Esophagus squamous epithelium (tissue), 5 donors: Measurements from ENCODE around the gene MTCH1. TPM values are rescaled to one million over a fixed set of nuclear protein-coding genes. Genes with fewer than 3 reads are reported as not detected.

Source experiments
- DNase-seq: peaks from one replicate; lab custom pipeline; 2025; lab: John Stamatoyannopoulos, UW
- H3K27ac ChIP-seq, 4 donors: fragments of 200-600 bp; sonication (generic); one replicate each; pipeline ENCODE4 v1.5.1; 2016 to 2019; ENCODE audit warnings: mild to moderate bottlenecking in 1 of 4
- H3K27me3 ChIP-seq, 4 donors: fragments of 200-600 bp; sonication (generic); 1 replicate in 3 of 4; 2 replicates in 1 of 4; pipeline versions ENCODE4 v1.5.1 to v1.6.0; 2017 to 2021; ENCODE audit warnings: antibody characterized with exemption in 1 of 4
- H3K36me3 ChIP-seq, 3 donors: fragments of 200-600 bp; sonication (generic); one replicate each; pipeline ENCODE4 v1.5.1; 2016 to 2019
- H3K4me1 ChIP-seq, 3 donors: fragments of 200-600 bp; sonication (generic); one replicate each; pipeline ENCODE4 v1.5.1; 2017 to 2019
- H3K4me3 ChIP-seq, 4 donors: fragments of 200-600 bp; sonication (generic); 1 replicate in 3 of 4; 2 replicates in 1 of 4; pipeline ENCODE4 v1.5.1; 2016 to 2019; ENCODE audit warnings: mild to moderate bottlenecking in 2 of 4, moderate library complexity in 1 of 4
- H3K9me3 ChIP-seq, 3 donors: fragments of 200-600 bp; sonication (generic); one replicate each; pipeline ENCODE4 v1.5.1; 2016 to 2019
- CTCF ChIP-seq, 6 experiments: fragments of 450-650 bp in 4 of 6; fragments of 200-600 bp in 2 of 6; sonication (generic) in 2 of 6; IDR thresholded peaks; one replicate each; pipeline ENCODE4 v1.5.1; 2016 to 2019; ENCODE audit warnings: antibody characterized with exemption in 6 of 6, mild to moderate bottlenecking in 4 of 6, moderate library complexity in 4 of 6
- POLR2A ChIP-seq, 4 donors: fragments of 450-650 bp; IDR thresholded peaks; one replicate each; pipeline ENCODE4 v1.6.1; 2017; ENCODE audit warnings: antibody characterized with exemption in 4 of 4, mild to moderate bottlenecking in 4 of 4, moderate library complexity in 3 of 4
- WGBS, 2 donors: methylation state at CpG; one replicate each; pipeline ENCODE4 v1.1.5; 2018; 5-methylcytosine and 5-hydroxymethylcytosine counted together
- intact Hi-C: fragments of 100-400 bp; cut with DNase I; formaldehyde crosslinking; loops from one replicate; pipeline ENCODE4 v1.15.0; 2022
- total RNA-seq, 4 donors: library from RNA; depleted of rRNA; stranded (reverse); fragments of >200 nt; gene quantifications; one replicate each; pipeline ENCODE4 v1.1.0, GENCODE V29; 2016
- donor health status: DM: yes; HTN: yes; CAD: no.

The MTCH1 gene
- total RNA-seq, 4 donors from 2014 or later = 101 to 153 (median 111) TPM

- 80 to 85% methylated on average over 1 to 5 of the region's 5 CpGs for WGBS, 2 donors
- no peak overlapping the region for H3K4me3 ChIP-seq
- no peaks in the 10 kb centered on the region for H3K36me3 ChIP-seq
- peaks cover 26 to 78% (median 28%) of the 10 kb centered on the region in 3 donors for H3K4me1 ChIP-seq
- intact Hi-C loops = loop anchor here (10.0 kb wide), 1 partner anchor 154 kb away; the partner anchor contains the start of gene PIM1
- TF ChIP-seq POLR2A (IDR thresholded peaks at IDR 0.05) (no peak), CTCF (IDR thresholded peaks at IDR 0.05) (no peak)
- H3K9me3 ChIP-seq = no peaks in the 10 kb centered on the region
- no peak for DNase-seq
- no peak overlapping the region for H3K27ac ChIP-seq
- no peaks in the 10 kb centered on the region for H3K27me3 ChIP-seq
Measured at GRCh38 chr6:37020812-37021211, 34.8 kb upstream of the MTCH1 start.

GRCh38 chr6:37020381-37020780 is 34.4 kb upstream of the MTCH1 start:
- Histone ChIP-seq H3K9me3 (no peaks in the 10 kb centered on the region), H3K27me3 (no peaks in the 10 kb centered on the region), H3K36me3 (no peaks in the 10 kb centered on the region), H3K27ac (peak overlapping the region in 3 of 4 donors; percentile 5 to 21 (median 10)), H3K4me1 (peaks cover 23 to 74% (median 26%) of the 10 kb centered on the region in 3 donors), H3K4me3 (no peak overlapping the region)
- intact Hi-C loops = loop anchor here (10.0 kb wide), 1 partner anchor 154 kb away; the partner anchor contains the start of gene PIM1
- WGBS, 2 donors = 37 to 44% methylated on average over 7 to 8 of the region's 12 CpGs
- no peak for DNase-seq
- no peak for TF ChIP-seq POLR2A (IDR thresholded peaks at IDR 0.05)
- TF ChIP-seq CTCF (IDR thresholded peaks at IDR 0.05) = peak in 1 of 6 experiments; percentile 13

DNA sequence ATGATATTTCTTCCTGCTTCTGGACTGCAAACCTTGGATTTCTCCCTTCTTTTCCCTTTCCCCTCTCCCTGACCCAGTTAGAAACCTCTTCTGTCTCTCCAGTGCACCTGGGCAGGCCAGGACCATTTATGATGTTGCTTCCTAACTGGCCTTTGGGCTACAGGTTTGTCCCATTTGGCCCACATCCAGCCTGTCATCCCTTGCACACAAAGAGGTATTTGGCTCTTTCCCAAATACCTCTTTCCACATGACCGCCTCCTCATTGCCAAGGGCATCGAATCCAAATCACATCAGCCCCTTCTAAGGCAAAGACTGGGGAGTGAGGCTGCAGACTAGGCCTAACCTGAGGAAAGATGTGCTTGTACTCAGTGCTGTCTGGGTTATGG is 33.1 kb upstream of the MTCH1 start:
- WGBS, 2 donors = 34% methylated on average over 2 of the region's 2 CpGs; no CpG with 5 or more reads in 1 of the 2 donors
- no peaks in the 10 kb centered on the region for H3K9me3 ChIP-seq
- TF ChIP-seq POLR2A (IDR thresholded peaks at IDR 0.05) (no peak), CTCF (IDR thresholded peaks at IDR 0.05) (no peak)
- no peak for DNase-seq
- no peaks in the 10 kb centered on the region for H3K36me3 ChIP-seq
- H3K27me3 ChIP-seq = no peaks in the 10 kb centered on the region
- peaks cover 13 to 61% (median 17%) of the 10 kb centered on the region in 3 donors for H3K4me1 ChIP-seq
- no peak overlapping the region for H3K4me3 ChIP-seq
- peak overlapping the region; percentile 0 to 55 (median 40) for H3K27ac ChIP-seq
- intact Hi-C loops = loop anchor here (2.0 to 10.0 kb wide), 3 partner anchors 104 to 192 kb away; partner anchors contain the start of gene C6orf89

- H3K27me3 ChIP-seq = no peaks in the 10 kb centered on the region
- peak; percentile 43 for DNase-seq
- peaks cover 11 to 54% (median 14%) of the 10 kb centered on the region in 3 donors for H3K4me1 ChIP-seq
- no peaks in the 10 kb centered on the region for H3K36me3 ChIP-seq
- 0 to 1% methylated on average over 7 to 8 of the region's 8 CpGs for WGBS, 2 donors
- TF ChIP-seq CTCF (IDR thresholded peaks at IDR 0.05) = peak; percentile 64 to 95 (median 88)
- no peak for TF ChIP-seq POLR2A (IDR thresholded peaks at IDR 0.05)
- H3K4me3 ChIP-seq = no peak overlapping the region
- intact Hi-C loops = loop anchor here (2.0 to 10.0 kb wide), 3 partner anchors 104 to 192 kb away; partner anchors contain the start of gene C6orf89
- H3K27ac ChIP-seq = peak overlapping the region; percentile 28 to 55 (median 40)
- no peaks in the 10 kb centered on the region for H3K9me3 ChIP-seq
Measured at GRCh38 chr6:37018198-37019064, 32.4 kb upstream of the MTCH1 start.
